ENCODE data around the gene CEP120.

GRCh38 chr5:123450114-123450513 lies 26.9 kb upstream of the CEP120 start:
- TF ChIP-seq CTCF (IDR thresholded peaks at IDR 0.05) (no peak), POLR2A (IDR thresholded peaks at IDR 0.05) (no peak), POLR2AphosphoS5 (IDR thresholded peaks at IDR 0.05) (no peak)

All from prostate gland (tissue), 2 donors.